GM13977 (cell line): ENCODE results near the gene CCNA2.

Source experiments
- DNase-seq: peaks from one replicate; pipeline ENCODE4 v3.0.0; 2012; ENCODE audit warnings: low spot score
- in situ Hi-C: fragments of 300-500 bp; cut with MboI; formaldehyde crosslinking; loops from one replicate; pipeline ENCODE4 v1.12.0; 2022; ENCODE audit warnings: low sequenced_read_pairs, low pct_unique_long_range_greater_than_20kb, mixed read lengths, inconsistent platforms; ENCODE audit not compliant: unreplicated experiment
- TF ChIP-seq, protein P1 (sequence below): IDR thresholded peaks from 2 replicates; pipeline ENCODE4 v1.5.1; 2012; ENCODE audit warnings: mild to moderate bottlenecking, control low read depth; ENCODE audit not compliant: insufficient read depth; ENCODE audit errors: extremely low read depth, missing control alignments

Gene CCNA2

GRCh38 chr4:121799867-121800501 lies 23.7 kb downstream of the CCNA2 start:
- no peak for DNase-seq
- TF ChIP-seq, protein P1, sequence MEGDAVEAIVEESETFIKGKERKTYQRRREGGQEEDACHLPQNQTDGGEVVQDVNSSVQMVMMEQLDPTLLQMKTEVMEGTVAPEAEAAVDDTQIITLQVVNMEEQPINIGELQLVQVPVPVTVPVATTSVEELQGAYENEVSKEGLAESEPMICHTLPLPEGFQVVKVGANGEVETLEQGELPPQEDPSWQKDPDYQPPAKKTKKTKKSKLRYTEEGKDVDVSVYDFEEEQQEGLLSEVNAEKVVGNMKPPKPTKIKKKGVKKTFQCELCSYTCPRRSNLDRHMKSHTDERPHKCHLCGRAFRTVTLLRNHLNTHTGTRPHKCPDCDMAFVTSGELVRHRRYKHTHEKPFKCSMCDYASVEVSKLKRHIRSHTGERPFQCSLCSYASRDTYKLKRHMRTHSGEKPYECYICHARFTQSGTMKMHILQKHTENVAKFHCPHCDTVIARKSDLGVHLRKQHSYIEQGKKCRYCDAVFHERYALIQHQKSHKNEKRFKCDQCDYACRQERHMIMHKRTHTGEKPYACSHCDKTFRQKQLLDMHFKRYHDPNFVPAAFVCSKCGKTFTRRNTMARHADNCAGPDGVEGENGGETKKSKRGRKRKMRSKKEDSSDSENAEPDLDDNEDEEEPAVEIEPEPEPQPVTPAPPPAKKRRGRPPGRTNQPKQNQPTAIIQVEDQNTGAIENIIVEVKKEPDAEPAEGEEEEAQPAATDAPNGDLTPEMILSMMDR, result no peak
- in situ Hi-C loops, result no loop called here

- in situ Hi-C loops, result no loop called here
- TF ChIP-seq, protein P1, result no peak
- no peak for DNase-seq
Measured at GRCh38 chr4:121799208-121799823, 24.4 kb downstream of the CCNA2 start.

DNA sequence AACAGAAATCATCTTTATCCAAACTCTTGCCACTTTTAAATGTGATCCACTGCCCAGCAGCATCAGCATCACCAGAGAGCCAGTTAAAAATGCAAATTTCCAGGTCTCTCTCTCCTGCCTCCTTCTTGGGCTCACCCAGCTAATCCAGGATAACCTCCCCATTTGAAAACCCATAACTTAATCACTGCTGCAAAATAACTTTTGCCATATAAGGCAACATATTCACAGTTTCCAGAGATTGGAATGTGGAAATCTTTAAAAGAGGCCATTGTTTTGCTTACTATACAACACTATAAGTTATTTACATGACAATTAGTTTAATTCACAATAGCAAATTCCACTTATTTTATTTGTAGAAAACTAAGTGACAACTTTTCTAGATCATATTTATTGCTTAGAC lies 27.4 kb downstream of the CCNA2 start:
- in situ Hi-C loops, result no loop called here
- no peak for DNase-seq
- TF ChIP-seq, protein P1, result no peak

DNA sequence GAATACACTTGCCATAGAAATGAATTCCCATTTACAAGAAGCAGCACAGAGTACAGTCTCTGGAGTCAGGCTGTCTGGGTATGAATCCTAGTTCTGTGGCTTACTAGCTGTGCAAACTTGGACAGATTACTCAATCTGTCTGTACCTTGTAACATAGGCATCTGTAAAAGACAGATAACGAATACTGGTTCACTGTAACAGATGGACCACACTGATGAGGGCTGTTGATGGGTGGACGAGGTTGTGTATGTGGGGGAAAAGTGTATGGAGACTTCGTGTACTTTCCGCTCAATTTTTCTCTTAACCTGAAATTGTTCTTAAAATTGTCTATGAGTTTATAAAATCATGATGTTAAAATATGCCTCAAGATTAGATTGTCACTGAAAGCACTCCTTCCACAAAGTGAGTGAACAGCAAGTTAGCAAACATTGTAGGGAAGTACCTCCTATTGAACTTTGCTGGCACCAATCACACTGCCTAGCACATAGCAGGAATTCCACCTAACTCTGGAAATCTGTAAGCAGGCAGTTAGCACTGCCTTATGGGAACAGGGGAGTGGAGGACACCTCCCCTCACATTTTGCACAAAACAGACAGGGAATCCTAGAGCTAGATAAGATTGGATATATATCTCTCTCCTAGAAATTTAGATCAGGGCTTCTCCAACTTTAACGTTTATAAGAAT lies 29.0 kb downstream of the CCNA2 start:
- no peak for DNase-seq
- TF ChIP-seq, protein P1, result no peak
- in situ Hi-C loops, result no loop called here

GRCh38 chr4:121792966-121793365 lies 30.7 kb downstream of the CCNA2 start:
- DNase-seq, result no peak
- in situ Hi-C loops, result no loop called here
- TF ChIP-seq, protein P1, result no peak

DNA sequence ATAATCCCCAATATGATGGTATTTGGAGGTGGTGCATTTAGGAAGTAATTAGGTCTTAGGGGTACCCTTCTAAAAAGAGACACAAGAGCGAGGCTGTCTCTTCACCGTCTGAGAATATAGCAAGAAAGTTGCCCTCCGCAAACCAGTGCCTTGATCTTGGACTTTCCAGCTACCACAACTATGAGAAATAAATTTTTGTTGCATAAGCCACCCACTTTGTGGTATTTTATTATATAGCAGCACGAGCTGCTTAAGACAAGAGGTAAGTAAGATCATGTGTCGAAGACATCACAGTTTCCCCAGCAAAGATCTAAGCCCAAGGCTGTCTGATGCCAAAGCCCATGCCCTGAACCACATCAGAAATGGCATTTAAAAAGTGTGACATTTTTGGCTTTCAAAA lies 32.2 kb downstream of the CCNA2 start:
- DNase-seq, result no peak
- TF ChIP-seq, protein P1, result no peak
- in situ Hi-C loops, result no loop called here
